Memory B cell (primary cell): Measurements from ENCODE around the gene PKD1.
"Not testable (repeated sequence)": the region's sequence is repeated elsewhere in the genome, so short reads cannot be mapped to it uniquely, and the experiment has no call there.

Experiments
- ATAC-seq: fragments of 150-1000 bp; cut with Tn5 transposase; 2 replicates; pipeline ENCODE4 v1.10.0; 2021; ENCODE audit warnings: low read depth, mild to moderate bottlenecking, moderate library complexity
- DNase-seq, 2 donors: peaks; one replicate each; pipeline ENCODE4 v3.0.0; 2022; ENCODE audit warnings: low spot score in 2 of 2
- H3K27ac Mint-ChIP-seq: one replicate; pipeline ENCODE4 v1.8.0; 2022; ENCODE audit warnings: mild to moderate bottlenecking, moderate library complexity, mixed read lengths
- H3K27me3 Mint-ChIP-seq: one replicate; pipeline ENCODE4 v1.8.0; 2022; ENCODE audit warnings: mixed read lengths
- H3K36me3 Mint-ChIP-seq: one replicate; pipeline ENCODE4 v1.8.0; 2022; ENCODE audit warnings: mild to moderate bottlenecking, mixed read lengths
- H3K4me1 Mint-ChIP-seq: one replicate; pipeline ENCODE4 v1.8.0; 2022; ENCODE audit warnings: mixed read lengths
- H3K4me3 Mint-ChIP-seq: one replicate; pipeline ENCODE4 v1.8.0; 2022; ENCODE audit warnings: mild to moderate bottlenecking, moderate library complexity, mixed read lengths
- H3K9me3 Mint-ChIP-seq: one replicate; pipeline ENCODE4 v1.8.0; 2022; ENCODE audit warnings: mixed read lengths

PKD1 gene

GRCh38 chr16:2149630-2150417, 14.1 kb upstream of the PKD1 start:
- Mint-ChIP-seq H3K27me3 (no peaks in the 10 kb centered on the region), H3K4me1 (peaks cover 28% of the 10 kb centered on the region), H3K9me3 (no peaks in the 10 kb centered on the region), H3K4me3 (peak overlapping the region; percentile 56), H3K36me3 (peaks cover 3% of the 10 kb centered on the region), H3K27ac (no peak overlapping the region)
- DNase-seq (no peak), ATAC-seq (no peak)

DNA sequence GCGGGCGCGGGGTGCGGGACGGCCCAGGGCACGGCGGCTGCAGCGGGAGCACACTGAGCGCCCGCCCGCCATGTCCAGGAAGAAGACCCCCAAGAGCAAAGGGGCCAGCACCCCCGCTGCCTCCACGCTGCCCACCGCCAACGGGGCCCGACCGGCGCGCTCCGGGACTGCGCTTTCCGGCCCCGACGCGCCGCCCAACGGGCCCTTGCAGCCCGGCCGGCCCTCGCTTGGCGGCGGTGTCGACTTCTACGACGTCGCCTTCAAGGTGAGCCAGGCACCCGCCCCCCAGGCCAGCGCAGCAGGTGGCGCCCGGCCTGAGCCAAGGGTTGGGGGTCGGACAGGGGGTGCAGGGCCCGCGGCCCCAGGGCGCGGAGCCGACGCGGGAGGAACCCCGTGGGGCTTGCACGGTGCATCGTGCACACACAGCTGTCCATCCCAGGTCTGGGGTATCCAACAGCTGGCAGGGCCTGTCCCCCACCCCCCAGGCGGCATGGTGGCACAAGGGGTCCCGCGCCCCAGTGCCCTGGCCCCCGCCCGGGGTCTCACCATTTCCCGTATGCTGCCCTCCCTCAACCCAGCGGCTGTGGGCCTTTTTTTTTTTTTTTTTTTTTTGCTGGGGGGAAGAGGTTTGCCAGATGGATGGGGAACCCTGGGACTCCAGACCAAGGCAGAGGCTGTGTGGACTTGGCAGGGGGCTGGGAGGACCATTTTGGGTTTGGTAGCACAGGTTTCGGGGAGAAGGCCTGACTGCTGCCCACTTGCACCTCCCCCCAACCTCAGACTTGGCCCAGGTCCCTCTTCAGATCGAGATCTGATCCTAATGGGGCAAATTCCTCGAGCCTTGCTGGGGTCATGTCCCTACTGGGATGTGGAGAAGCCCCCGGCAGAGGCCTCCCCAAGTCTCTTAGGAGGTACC, 13.3 kb upstream of the PKD1 start:
- DNase-seq = no peak
- Mint-ChIP-seq H3K27ac (no peak overlapping the region), H3K4me1 (peaks cover 25% of the 10 kb centered on the region), H3K4me3 (peak overlapping the region; percentile 57), H3K9me3 (no peaks in the 10 kb centered on the region), H3K36me3 (peaks cover 3% of the 10 kb centered on the region), H3K27me3 (no peaks in the 10 kb centered on the region)
- ATAC-seq = peak; percentile 16

GRCh38 chr16:2147981-2148671, 12.4 kb upstream of the PKD1 start, which contains the start of gene RAB26:
Gene RAB26 (plus strand): TSS chr16:2148625. CDS start chr16:2148784, 159 bp downstream.
- peak; percentile 88 for ATAC-seq
- peak within 1 kb of the TSS; percentile 67 for H3K4me3 Mint-ChIP-seq
- H3K9me3 Mint-ChIP-seq = no peaks in the 10 kb centered on the region
- H3K27me3 Mint-ChIP-seq = no peaks in the 10 kb centered on the region
- peak; percentile 55 to 61 for DNase-seq
- H3K27ac Mint-ChIP-seq = no peak within 1 kb of the TSS
- H3K4me1 Mint-ChIP-seq = peaks cover 18% of the 10 kb centered on the region
- peaks cover 3% of the 10 kb centered on the region for H3K36me3 Mint-ChIP-seq

- DNase-seq = no peak
- peak overlapping the region; percentile 67 for H3K4me3 Mint-ChIP-seq
- no peak for ATAC-seq
- peaks cover 16% of the 10 kb centered on the region for H3K4me1 Mint-ChIP-seq
- H3K36me3 Mint-ChIP-seq = peaks cover 3% of the 10 kb centered on the region
- no peaks in the 10 kb centered on the region for H3K27me3 Mint-ChIP-seq
- no peaks in the 10 kb centered on the region for H3K9me3 Mint-ChIP-seq
- no peak overlapping the region for H3K27ac Mint-ChIP-seq
Observed at GRCh38 chr16:2147378-2147777, 11.7 kb upstream of the PKD1 start.

DNA sequence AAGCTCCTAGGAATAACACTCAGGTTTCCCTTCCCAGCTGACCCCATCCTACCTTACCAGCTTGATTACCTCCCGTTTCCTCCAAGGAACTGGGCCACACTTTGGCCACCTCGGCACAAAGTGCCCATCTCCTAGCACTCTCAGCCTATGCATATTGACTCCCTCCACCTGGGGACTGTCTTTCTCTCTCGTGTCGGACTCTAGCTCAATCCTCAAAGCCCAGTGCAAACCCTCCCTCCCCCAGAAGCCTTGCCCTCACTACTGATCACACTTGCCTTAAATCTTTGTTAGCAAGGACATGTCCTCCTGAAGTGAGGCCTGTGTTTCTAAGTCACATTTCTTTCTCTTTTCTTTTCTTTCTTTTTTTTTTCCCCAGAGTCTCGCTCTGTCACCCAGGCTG, 10.1 kb upstream of the PKD1 start:
- H3K9me3 Mint-ChIP-seq = no peaks in the 10 kb centered on the region
- H3K4me3 Mint-ChIP-seq = no peak overlapping the region
- H3K27me3 Mint-ChIP-seq = no peaks in the 10 kb centered on the region
- no peaks in the 10 kb centered on the region for H3K36me3 Mint-ChIP-seq
- H3K4me1 Mint-ChIP-seq = peaks cover 10% of the 10 kb centered on the region
- no peak overlapping the region for H3K27ac Mint-ChIP-seq
- ATAC-seq (no peak), DNase-seq (no peak)

GRCh38 chr16:2143878-2144485, 8.3 kb upstream of the PKD1 start:
- Mint-ChIP-seq H3K36me3 (no peaks in the 10 kb centered on the region), H3K4me3 (no peak overlapping the region), H3K9me3 (no peaks in the 10 kb centered on the region), H3K27me3 (no peaks in the 10 kb centered on the region), H3K4me1 (peaks cover 2% of the 10 kb centered on the region), H3K27ac (no peak overlapping the region)
- ATAC-seq (no peak), DNase-seq (no peak)

GRCh38 chr16:2142942-2143877, 7.5 kb upstream of the PKD1 start:
- DNase-seq = no peak
- Mint-ChIP-seq H3K9me3 (no peaks in the 10 kb centered on the region), H3K4me3 (no peak overlapping the region), H3K4me1 (peaks cover 2% of the 10 kb centered on the region), H3K36me3 (no peaks in the 10 kb centered on the region), H3K27ac (no peak overlapping the region), H3K27me3 (no peaks in the 10 kb centered on the region)
- no peak for ATAC-seq

- not testable (repeated sequence) for DNase-seq, H3K4me1 Mint-ChIP-seq, H3K9me3 Mint-ChIP-seq, H3K36me3 Mint-ChIP-seq, H3K27me3 Mint-ChIP-seq, ATAC-seq, H3K27ac Mint-ChIP-seq
- peak overlapping the region; percentile 81 for H3K4me3 Mint-ChIP-seq
Observed at GRCh38 chr16:2135071-2135470, 627 bp downstream of the PKD1 start.

DNA sequence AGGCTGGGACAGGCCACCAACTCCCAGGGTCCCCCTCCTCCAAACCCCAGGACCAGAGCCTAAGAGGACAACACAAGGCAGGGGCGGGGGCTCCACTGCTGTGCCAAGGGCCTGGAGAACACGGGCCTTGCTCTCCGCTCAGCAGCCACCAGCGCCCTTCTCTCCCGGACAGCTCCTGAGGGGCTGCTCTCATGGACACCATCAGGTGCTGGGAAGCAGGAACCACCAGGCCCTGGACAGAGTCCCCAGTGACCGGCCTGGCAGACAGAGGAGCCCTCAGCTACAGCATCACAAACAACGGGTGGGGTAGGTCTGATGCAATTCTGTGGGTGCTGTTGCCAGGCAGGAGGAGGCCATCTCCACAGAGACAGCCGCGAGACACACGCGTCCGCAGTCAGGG, 1.9 kb downstream of the PKD1 start:
- DNase-seq, ATAC-seq, H3K27ac Mint-ChIP-seq, H3K4me3 Mint-ChIP-seq, H3K27me3 Mint-ChIP-seq, H3K9me3 Mint-ChIP-seq, H3K4me1 Mint-ChIP-seq, H3K36me3 Mint-ChIP-seq: not testable (repeated sequence)

- not testable (repeated sequence) for DNase-seq, H3K27ac Mint-ChIP-seq, H3K36me3 Mint-ChIP-seq, H3K9me3 Mint-ChIP-seq, H3K27me3 Mint-ChIP-seq, ATAC-seq, H3K4me3 Mint-ChIP-seq
- peaks cover 11% of the 10 kb centered on the region for H3K4me1 Mint-ChIP-seq
Observed at GRCh38 chr16:2129890-2130447, 5.7 kb downstream of the PKD1 start.

- H3K4me3 Mint-ChIP-seq, H3K27me3 Mint-ChIP-seq, ATAC-seq, H3K9me3 Mint-ChIP-seq, DNase-seq, H3K4me1 Mint-ChIP-seq, H3K36me3 Mint-ChIP-seq, H3K27ac Mint-ChIP-seq: not testable (repeated sequence)
Observed at GRCh38 chr16:2129251-2129650, 6.4 kb downstream of the PKD1 start.

GRCh38 chr16:2127630-2128280, 7.9 kb downstream of the PKD1 start:
- not testable (repeated sequence) for H3K27me3 Mint-ChIP-seq, H3K36me3 Mint-ChIP-seq, ATAC-seq, H3K4me1 Mint-ChIP-seq, DNase-seq, H3K27ac Mint-ChIP-seq, H3K9me3 Mint-ChIP-seq
- peak overlapping the region; percentile 37 for H3K4me3 Mint-ChIP-seq
